GM18520 (cell line): ENCODE data around the gene DMRTA2.

Source experiments
- ATAC-seq: cut with Tn5 transposase; IDR thresholded peaks from one replicate; pipeline ENCODE4 v1.9.1; 2021; ENCODE audit not compliant: unreplicated experiment

DMRTA2 gene

DNA sequence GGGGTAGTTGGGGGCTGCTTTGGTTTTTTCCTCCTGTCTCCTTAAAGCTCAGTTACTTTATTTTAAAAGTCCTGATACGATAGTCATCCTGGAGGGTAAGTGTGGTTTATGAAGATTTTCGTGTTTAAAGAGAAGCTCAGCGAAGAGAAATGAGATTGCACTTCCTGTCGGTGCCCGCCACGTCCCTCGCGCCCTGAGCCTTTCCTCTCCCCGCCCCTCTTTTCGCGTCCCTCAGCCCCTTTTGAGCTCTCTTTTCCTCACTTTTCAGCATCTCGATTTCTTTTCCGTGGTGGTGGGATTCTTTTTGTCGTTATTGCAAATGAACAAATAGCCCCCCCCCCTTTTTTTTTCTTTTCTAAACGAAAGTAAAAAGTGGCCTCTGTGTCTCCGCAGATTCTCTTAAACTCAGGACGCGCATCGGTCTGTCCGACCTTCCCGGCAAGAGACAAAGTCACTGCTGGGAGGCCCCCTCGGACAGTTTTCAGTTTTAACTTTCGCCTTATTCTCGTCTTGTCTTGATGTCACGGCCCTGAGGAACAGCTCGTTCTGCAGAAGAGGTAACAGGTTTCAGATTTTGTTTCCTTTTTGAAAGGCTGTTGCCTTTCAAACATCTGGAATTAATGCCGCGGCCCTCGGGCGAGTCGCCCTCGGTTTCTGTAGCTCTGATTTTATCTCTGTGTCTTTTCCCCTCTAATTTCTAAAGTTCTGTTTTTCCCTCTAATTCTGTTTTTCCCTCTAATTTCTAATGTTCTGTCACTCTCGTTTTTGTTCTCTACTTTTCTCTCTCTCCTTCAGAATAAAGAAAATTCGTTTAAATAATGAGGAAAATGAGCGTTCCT, 1.0 kb upstream of the DMRTA2 start:
- no peak for ATAC-seq

DNA sequence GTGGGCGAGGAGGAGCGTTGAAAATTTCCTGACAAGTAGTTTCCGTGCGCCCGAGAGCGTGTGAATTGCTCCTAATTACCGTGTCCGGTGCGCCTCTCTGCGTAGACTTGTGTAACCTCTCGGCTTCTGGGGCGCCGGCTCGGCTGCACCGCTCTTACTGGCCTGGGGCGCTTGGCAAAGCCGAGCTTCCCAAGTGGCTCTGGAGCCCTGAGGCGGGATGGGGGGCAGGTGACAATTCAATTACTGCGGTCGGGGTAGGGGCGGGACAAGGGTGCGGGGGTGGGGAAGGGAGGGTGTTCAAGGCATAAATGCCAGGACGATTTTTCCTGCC, 392 bp upstream of the DMRTA2 start:
- ATAC-seq, result no peak

DNA sequence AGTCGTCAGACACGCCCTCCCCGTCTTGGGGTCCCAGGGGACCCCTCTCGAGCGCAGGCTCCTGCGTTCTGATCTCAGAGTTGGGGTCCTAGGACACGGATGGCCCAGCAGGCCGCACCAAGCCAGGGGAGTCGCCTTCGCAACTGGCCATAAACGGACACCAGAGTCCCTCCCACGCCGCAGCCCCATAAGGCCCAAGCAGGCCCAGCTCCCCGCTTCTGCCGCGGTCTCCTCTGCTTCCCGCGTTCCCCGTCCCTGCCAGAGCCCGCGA, 633 bp downstream of the DMRTA2 start:
- ATAC-seq, result no peak

DNA sequence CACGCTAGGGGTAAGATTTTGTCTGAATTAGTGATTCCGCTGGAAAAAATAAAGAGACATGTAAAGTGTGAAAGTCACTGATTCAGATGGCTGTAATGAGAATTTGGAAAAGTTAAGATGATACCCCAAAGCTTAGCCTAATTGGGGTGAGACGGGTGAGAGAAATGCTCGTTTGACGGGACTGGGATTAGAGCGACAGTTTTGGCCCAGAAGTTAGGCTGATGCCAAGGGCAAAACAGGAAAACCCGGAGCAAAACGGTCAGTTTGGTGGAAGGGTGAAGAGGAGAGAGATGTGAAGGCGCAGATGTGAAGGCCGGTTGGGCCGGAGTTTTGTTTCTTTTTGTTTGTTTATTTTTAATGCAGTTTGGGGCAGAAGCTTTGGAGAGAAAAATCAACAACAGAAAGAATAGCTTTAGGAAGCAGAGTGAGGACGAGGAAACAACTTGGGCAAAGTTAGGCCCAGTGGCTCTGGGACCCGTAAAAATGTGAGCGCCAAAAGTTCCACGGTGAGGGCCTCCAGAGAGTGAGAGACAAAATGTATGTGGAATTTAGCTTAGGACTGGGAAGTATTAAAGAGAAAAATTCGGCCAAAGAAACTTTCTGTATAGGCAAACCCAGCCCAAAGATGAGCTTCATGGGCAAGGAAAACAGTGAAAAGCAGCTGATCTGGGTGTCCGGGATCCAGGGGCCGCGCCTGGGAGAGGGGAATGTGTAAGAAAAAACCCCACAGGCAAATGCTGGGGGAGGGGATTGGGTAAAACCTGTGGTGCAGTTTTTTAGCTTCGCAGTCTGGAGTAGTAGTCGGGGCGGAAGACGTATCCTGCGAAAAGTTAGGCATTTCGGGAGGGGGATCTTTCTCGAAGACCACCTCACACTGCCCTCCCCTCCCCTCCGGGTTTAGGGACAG, 1.2 kb downstream of the DMRTA2 start:
- ATAC-seq, result no peak

DNA sequence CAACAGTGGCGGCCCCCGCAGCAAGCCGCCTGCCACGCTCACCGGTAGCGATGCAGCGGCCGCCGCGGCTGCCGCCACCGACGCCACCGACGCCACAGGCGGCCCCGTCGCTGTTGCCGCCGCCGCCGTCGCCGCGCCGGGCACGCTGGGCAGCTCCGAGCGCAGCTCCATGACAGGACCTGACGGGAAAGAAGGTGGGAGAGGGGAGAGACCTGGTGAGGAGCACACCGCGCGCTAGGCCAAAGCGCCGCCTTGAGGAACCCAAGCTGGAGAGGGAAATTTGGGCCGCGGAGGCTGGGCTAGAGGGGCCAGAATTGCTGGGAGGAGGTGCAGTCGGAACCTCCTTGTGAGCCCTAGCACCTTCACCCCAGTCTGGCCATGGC, 1.9 kb downstream of the DMRTA2 start:
- no peak for ATAC-seq

DNA sequence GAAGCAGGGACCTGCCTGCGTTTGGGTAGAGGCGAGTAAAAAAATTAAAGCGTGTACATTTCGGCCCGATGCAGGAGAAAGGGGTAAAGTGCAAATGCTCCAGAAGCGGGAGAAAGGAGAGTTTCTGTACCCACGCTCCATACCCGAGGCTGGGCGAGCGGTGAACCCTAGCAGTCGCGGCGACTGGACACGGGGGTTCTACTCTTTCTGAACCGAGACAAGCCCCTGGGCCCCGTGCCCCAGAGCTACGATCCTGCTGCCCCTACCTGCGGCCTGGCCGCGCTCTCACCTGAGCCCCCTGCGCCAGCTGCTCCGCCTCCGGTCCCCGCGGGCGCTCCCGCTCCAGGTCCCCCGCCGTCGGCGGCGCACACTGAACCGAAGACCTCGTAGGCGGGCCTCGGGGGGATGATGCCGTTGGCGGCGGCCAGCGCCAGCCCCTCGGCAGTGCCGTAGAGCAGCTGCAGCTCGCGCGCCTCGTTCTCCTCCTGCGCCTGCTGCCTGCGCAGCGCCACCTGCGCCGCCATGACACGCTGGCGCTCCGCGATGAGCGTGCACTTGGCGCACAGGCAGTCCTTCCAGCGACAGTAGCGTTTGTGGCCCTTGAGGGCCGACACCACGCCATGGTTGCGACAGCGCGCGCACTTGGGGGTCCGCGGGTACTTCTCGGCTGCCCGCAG, 2.4 kb downstream of the DMRTA2 start:
- no peak for ATAC-seq

DNA sequence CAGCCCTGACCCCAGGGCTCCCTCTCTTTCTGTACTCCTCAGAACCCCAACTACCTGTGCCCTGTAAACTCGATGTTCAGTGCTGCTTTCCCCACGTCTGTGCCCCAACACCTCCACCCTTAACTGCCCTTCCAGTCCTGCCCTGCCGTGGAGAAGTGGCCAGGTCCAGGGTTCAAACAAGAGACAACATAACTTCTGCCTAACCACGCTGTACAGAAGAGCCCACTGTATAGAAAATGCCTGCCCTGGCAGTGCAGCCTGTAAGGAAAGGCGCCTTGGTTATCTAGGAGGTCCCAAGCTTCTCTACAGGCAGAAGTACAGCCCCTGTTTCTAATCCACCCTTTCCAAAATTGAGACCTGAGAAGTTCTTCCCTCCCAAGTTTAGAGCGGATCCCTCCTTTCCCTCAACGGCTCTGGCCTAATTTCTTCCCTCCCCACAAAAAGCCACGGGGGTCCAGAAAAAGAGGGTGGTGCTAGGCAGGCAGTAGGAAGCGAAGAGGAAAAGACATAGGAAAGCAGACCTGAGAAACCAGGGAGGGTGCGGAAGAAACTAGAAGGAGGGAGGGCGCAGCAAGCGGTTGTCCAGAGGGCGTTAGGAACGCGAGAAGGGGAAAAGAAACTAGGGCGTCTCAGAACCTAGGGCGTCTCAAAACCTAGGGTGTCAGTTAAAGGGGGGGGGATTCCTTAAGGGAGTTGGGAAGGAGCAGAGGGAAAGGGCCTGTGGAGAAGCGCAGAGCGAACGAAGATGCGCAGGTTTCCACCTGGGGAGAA, 3.2 kb downstream of the DMRTA2 start:
- no peak for ATAC-seq

DNA sequence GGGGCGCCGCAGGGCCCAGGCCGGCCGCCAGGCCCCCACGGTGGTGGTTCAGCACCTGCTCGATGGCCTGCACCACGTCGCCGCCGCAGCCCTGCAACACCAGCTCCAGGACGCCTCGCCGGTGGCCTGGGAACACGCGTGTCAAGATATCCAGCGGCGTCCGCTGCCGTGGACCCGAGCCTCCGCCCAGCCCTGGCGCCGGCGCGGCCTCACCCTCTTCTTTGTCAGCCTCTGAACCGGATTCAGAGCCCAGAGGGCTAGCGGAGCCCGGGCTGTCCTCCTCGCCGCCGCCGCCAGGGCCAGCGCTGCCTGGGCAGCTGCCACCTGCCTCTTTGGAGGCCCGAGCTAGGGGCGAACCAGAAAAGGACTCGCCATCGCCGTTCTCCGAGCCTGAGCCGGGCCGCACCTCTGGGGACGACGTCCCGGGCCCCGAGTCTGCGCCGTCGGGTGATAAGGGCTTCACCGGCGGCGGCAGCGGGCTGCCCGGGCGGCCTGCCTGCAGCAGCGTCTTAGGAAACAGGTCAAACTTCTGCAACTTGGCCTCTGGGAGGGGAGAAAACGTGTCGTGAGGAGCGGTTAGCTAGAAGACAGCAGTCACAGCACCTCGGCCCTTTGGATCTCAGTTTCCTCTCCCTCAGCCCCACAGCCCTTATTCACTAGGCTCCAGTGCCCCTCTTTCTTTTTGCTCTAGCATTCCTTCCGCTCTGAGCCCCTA, 3.9 kb downstream of the DMRTA2 start:
- no peak for ATAC-seq

DNA sequence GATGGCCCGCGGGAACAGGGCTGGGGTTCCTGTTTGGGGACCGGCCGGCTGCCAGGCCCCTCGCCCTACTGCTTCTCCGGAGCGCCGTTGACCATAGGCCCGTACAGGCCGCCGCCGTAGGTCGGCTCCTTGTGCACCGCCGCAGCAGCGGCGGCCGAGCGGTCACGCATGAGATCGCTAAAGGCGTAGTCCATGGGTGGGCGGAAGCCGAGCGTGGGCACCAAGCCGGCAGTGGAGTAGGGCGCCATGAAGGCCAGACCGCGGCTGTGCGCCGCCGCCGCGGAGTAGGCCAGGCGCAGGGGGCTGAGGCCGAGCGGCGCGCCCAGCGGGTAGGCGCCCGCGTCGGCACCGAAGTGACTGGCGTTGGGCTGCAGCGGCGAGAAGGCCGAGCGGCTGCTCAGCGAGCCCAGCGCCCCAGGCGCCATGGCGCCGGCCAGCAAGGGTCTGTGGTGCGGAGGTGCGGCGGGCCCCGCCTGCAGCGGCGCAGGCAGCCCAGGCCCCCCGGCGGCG, 4.6 kb downstream of the DMRTA2 start:
- ATAC-seq, result no peak

DNA sequence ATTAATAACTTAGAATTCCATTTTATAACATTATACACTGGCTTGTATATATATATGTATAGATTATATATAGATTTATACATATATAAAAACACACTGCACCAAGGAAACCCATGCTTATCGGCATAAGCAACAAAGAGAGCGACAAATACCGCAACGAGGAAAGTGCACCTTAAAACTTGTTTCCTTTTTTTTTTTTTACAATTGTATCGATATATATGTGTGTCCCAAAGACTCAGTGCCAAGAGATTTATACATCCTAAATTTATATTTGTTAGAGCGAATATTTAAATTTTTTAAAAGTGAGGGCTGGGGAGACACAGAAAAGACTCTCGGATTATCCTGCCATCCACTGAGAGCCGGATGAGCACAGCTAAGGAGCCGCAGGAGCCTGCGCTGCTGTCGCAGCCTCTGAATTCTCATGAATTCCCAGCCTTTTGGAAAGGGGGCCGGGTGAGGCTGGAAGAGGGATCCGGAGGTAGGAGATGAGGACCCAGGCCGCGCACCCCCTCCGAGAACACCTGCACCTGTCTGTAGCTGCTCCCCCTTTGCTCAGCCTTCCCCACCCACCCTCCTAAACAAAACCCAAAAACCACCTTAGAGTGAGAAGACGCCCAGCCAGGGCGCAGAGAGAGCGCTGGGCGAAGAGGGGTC, 5.2 kb downstream of the DMRTA2 start:
- no peak for ATAC-seq

DNA sequence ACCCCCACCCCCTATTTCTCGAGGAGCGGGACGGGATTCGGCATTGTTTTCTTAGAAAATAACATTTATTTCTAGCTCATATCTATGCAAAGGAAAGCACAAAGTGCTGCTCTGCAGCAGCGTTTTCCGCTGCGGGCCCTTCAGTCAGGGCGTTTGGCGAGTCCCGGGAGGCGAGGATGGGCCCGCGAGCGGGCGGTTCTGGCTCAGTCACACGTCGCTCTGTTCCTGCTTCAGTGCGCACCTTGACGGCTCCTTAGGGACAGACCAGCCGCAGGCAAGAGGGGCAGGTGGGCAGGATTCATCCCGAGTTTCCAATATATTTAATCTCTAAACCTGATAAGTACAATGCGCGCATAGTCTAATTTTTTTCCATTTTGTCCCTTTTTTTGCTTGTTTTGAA, 5.7 kb downstream of the DMRTA2 start:
- ATAC-seq, result no peak

DNA sequence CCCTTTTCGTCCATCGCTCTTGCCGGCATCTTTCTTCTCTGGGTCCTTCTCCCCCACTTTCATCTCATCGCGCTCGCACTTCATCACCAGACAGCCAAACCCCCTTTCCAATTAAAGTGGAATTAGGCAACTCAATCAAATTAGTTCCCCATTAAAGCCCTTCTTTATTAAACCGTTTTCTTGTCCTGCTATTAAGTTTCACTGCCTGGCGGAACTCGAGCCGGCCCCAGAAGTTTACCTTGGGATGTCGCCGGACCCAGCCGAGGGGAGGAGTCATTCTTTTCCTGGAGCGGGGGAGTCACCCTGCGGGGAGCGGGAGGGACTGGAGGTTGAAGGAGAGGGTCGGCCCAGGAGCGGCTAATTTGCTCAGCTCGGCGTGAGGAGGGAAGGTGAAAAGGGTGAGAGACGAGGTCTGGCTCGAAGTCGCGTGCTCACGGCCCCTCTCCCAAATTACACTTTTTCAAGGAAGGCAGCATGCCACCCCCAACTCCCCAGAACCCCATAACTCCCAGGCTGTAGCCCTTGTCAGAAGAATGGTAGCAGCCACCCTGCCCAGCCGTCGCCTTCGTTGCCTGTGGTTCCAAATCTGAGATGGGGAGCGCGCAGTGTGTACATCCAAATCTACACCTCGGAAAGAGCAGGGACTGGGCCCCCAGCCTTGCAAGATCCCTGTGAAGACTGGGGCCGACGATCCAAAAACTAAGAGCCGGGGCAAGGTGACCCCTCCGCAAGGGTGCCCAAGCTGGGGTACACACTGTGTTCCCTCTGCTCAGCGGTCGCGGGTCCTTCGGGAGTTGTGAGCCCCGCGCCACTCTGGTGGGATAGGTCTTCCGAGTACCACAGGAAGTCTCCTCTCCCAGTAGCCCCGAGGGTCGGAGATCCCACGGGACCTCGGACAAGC, 6.4 kb downstream of the DMRTA2 start:
- ATAC-seq, result no peak

DNA sequence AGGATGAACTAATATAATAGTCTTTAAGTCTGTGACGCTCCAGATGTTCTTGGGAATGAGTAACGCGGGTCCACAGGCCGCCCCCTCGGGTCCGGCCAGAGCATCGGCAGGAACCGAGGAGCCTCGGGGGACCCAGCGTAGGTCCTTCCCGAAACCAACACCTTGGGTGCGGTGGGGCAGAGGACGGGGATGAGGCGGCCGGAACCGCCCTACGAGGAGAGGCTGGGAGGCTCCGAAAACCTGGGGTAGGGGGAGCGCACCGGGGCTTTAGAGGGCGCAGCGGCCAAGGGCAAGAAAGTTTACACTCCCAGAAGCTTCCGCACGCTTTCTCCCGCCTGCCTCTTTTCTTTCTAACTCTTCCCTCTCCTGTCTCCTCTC, 7.1 kb downstream of the DMRTA2 start:
- no peak for ATAC-seq

DNA sequence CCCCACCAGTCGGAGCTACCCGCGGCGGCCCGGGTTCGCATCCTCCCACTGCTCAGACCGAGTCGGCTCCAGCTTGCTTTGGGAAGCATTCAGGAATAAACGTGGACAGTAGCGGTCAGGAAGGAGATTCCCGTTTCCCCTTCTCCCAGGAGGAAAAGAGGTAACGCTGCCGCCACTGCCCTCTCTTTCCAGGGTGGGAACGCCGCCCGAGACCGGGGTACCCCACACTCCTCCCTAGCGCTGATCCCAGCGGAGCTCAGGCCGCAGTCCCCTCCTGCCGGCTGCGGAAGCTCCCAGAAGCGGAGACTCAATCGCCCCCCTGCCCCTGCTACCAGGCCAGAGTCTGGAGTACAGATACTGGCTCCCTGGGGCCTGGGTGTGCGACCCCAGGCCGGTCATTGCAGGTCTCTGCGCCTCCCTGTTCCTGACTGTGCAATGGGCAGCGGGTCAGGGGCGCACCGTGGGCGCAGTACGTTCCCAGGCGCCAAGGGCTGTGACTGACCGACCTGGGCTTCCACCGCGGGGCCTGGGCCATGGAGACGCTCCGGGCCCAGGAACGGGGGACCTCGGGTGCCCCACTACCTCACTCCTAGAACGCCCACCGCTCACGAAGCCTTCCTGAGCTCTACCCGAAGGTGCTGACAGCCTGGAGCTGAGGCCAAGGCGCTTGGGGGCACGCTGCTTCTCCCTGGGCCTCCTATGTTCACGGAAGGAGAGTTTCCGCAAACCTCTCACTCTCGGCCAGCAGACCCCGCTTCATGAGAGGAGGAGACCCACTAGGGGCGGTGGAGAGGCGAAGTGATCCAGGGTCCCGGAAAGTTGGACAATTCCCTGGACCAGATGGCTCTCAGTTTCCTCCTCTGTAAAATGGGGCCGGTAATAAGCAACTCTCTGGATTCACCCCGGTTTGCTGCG, 7.8 kb downstream of the DMRTA2 start:
- ATAC-seq, result no peak

DNA sequence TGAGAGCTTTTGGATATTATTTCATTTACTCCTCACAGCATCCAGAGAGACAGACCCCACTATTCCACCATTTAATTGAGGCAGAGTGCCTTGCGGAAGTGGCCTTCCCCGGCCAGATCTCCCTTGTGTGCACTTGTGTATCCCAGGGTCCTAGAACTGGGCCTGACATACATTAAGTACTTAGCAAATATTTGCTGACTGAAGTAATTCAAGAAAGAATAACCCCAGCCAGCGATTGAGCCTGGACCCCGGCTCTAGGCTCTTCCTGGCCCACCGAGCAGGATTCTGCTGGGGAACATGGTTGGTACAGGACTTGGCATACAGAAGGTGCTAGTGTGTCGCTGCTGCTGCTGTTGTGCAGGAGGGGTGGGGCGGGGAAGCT, 8.4 kb downstream of the DMRTA2 start:
- no peak for ATAC-seq

DNA sequence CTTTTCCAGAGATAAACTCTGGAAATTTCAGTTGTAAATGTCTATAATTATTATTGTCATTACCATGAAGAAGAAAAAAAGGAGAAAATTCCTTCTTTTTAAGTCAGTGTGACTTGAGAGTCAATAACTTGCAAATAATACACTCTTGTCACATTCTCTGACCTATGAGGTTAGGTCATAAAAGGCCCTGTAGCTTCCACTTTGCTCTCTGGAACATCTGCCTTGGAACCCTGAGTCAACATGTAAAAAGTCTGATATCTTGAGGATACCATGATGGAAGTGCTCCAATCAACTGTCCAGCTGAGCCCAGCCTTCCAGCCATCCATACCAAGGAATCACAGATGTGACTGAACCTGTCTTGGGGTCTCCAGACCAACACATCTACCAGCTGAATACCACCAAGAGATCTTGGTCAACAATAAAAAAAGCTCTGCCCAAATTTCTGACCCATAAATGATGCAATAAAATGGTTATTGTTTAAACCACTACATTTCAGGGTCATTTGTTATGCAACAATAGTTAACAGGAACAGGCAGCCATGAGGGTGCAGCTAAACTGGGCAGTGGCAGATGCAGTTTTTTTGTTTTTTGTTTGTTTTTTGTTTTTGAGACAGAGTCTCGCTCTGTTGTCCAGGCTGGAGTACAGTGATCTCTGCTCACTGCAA, 10.3 kb downstream of the DMRTA2 start:
- ATAC-seq, result no peak

DNA sequence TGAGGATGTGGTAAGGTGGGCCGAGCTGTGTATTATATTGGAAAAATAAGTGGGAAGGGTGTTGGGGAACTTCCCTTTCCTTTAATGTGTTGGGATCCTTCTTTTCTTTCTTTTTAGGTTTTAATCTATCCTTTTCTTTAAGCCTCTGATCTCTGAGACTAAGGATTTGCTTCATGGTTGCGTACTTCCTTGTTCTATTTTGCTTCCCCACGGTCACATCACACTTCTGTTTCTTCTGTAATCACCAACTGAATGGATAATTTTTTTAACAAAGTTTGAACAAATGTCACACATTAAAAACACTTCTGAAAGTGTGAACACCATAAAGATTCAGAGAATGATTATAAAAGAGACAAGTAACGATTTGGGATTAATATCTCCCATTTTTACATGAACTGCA, 17.4 kb downstream of the DMRTA2 start:
- ATAC-seq, result no peak
